ENCODE data around the gene PEDS1.

The PEDS1 gene

DNA sequence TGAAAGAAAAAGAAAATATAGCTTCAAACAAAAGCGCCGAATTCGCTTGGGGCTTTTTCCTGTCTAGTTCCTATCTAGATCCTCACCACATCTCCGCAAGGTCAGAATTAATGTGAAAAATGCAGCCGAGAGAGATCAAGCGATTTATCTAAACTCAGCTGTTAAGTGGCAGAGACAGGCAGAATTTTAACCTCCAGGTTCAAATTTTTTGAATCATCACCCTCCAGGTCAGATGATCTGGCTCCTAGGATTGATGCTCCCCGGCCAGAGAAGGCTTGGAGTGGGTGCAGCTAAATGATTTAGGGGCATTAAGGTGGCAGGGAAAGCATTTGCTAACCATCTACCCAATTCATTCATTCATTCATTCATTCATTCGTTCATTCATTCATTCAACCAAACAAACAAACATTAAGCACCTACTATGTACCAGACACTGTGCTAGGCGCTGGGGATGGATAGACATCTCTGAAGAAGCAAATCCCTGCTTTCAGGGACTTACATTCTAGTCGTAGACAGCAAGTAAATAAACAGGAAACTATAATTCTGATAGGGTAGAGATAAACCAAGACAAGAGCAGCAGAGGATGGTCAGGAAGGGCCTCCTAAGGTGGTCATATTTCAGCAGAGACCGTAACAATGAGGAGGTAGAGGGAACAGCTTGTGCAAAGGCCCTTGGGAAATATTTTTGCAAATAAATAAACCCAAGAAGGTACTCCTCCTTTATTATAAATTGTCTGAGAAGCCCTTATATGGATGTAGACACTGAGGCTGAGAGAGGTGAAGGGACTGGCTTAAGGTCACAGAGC, 39.9 kb downstream of the PEDS1 start:
- TF ChIP-seq, protein P1, sequence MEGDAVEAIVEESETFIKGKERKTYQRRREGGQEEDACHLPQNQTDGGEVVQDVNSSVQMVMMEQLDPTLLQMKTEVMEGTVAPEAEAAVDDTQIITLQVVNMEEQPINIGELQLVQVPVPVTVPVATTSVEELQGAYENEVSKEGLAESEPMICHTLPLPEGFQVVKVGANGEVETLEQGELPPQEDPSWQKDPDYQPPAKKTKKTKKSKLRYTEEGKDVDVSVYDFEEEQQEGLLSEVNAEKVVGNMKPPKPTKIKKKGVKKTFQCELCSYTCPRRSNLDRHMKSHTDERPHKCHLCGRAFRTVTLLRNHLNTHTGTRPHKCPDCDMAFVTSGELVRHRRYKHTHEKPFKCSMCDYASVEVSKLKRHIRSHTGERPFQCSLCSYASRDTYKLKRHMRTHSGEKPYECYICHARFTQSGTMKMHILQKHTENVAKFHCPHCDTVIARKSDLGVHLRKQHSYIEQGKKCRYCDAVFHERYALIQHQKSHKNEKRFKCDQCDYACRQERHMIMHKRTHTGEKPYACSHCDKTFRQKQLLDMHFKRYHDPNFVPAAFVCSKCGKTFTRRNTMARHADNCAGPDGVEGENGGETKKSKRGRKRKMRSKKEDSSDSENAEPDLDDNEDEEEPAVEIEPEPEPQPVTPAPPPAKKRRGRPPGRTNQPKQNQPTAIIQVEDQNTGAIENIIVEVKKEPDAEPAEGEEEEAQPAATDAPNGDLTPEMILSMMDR (IDR thresholded peaks at IDR 0.05; ENCODE audit: low read depth, low read length), result no peak
- peak overlapping the region; percentile 97 for H3K4me3 ChIP-seq (ENCODE audit: low read depth, low read length)

DNA sequence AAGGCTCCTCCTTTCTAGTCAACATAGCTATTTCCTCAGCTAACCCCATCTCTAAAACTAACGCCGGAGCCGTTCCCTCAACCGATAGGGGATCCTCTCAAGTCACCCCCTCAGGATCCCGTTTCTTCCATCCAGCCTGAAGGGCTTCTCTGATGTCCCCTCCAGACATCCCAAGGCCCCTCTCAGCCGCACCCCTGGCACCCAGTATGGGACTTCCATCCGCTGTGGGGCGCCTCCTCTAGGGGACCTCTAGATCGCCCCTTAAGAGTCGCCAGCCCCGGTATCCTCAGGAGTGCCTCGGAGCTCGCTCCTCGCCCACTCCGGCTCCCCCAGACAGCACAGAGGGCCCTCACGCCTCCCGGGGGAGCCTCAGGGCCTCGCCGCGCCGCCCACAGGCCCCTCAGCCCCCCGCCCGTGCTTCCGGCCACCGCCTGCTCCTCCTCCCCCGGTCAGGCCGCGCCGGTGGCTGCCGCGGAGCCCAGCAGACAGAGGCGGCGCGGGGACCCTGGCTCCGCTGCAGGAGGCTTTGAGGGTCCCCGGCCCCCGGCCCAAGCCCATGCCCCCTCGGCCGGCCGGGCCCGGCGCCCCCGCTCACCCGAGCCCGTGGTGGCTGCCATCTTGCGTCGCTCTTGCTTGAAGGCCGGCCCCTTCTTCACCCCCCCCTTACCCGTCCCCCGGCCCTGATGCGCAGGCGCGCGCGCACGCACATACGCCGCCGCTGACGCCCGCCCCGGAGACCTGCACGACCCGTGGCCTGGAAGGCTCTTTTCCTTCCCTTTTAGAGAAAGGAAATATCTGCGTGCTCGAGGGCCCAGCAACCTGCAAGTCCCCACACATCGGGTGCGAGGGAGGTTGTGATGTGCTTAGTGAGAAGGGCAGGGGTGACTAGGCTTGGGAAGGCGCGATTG, 40.8 kb downstream of the PEDS1 start, which contains the start of gene UBE2V1:
Gene UBE2V1, minus strand, starts transcription at position 639 of the 908 bp plus-strand sequence. Its CDS starts 22 bp downstream, at position 617.
- TF ChIP-seq, protein P1 (IDR thresholded peaks at IDR 0.05; ENCODE audit: low read depth, low read length), result peak; percentile 20; the same call in 1 of the 2 replicates
- H3K4me3 ChIP-seq (ENCODE audit: low read depth, low read length), result peak within 1 kb of the TSS; percentile 97

- H3K4me3 ChIP-seq (ENCODE audit: low read depth, low read length), result peak overlapping the region; percentile 97
- TF ChIP-seq, protein P1 (IDR thresholded peaks at IDR 0.05; ENCODE audit: low read depth, low read length), result no peak
Observed at GRCh38 chr20:50111829-50112495, 41.6 kb downstream of the PEDS1 start.

- H3K4me3 ChIP-seq (ENCODE audit: low read depth, low read length), result peak overlapping the region; percentile 97
- TF ChIP-seq, protein P1 (IDR thresholded peaks at IDR 0.05; ENCODE audit: low read depth, low read length), result no peak
Observed at GRCh38 chr20:50111120-50111828, 42.2 kb downstream of the PEDS1 start.

DNA sequence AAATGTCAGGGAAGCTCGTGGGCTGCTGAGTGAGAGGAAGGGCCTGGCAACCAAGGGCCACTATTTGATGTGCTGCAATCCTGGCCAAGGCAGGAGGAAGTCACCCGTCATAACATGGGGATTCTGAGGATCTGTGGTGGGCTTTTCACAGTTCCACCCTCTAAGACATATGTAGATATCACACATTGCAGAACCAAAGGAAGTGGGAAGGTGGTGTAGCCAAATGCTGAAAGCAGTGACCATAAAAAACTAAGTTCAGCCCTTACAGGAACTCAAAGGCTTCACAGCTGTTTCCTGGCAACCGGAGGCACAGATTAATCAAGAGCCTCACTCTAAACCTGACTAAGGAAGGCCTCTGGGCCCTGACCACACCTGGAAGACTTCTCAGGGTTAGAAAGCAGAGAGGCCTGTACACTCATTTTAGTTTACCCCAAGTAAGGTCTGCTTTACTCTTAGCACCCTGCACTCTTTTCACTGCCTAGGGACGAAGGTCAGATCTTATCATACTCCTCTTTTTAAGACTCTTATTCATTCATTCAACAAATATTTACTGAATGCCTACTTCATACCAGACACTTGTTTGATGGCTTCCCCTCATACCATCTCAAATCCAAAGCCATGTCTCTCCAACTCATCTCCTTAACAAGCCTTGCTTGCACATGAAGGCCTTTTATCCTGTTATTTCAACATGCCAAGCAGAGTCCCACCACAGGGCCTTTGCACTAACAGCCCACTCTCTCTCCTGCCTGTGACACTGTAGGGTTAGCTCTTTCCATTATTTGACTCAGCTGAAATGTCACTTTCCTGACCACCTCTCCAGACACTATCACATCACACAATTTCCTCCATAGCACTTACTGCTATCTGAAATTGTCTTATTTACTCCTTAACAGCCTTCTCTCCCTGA, 43.1 kb downstream of the PEDS1 start:
- TF ChIP-seq, protein P1 (IDR thresholded peaks at IDR 0.05; ENCODE audit: low read depth, low read length), result no peak
- H3K4me3 ChIP-seq (ENCODE audit: low read depth, low read length), result peak overlapping the region; percentile 97

All from WI38 (cell line).